ENCODE data around the gene FOXJ3. TPM values are rescaled to one million over a fixed set of nuclear protein-coding genes. Genes with fewer than 3 reads are reported as not detected.

Gene FOXJ3
- total and polyA plus RNA-seq, 10 donors, result 8.9 to 85.8 (median 57.3) TPM

GRCh38 chr1:42146626-42147320, 188.3 kb downstream of the FOXJ3 start:
- H3K9me3 ChIP-seq, result no peaks in the 10 kb centered on the region
- H3K36me3 ChIP-seq, result no peaks in the 10 kb centered on the region
- H3K4me1 ChIP-seq, result peaks cover 0 to 24% (median 8%) of the 10 kb centered on the region in 6 donors
- H3K27me3 ChIP-seq (replicated peaks in 1 of 7), result peaks cover 0 to 52% (median 4%) of the 10 kb centered on the region in 7 donors
- no peak overlapping the region for H3K4me3 ChIP-seq
- no peak overlapping the region for H3K27ac ChIP-seq
- TF ChIP-seq POLR2AphosphoS5 (IDR thresholded peaks at IDR 0.05) (no peak), CTCF (IDR thresholded peaks at IDR 0.05 in 8 of 11, conservative IDR thresholded peaks at IDR 0.05 in 3 of 11) (peak; percentile 60 to 92 (median 80))
- no peak for DNase-seq
- WGBS, 5 donors, result 23 to 46% (median 27%) methylated on average over 17 to 19 of the region's 19 CpGs
- intact Hi-C loops (cut with DNase I; ENCODE audit: low total_unique reads), result loop anchor here (10.0 kb wide), 1 partner anchor 572 kb away; no protein-coding TSS in a partner anchor

GRCh38 chr1:42145764-42146625, 189.0 kb downstream of the FOXJ3 start:
- H3K4me1 ChIP-seq, result peaks cover 0 to 24% (median 8%) of the 10 kb centered on the region in 6 donors
- WGBS, 5 donors, result 60 to 86% (median 73%) methylated on average over 34 to 41 of the region's 41 CpGs
- H3K9me3 ChIP-seq, result no peaks in the 10 kb centered on the region
- peaks cover 0 to 56% (median 4%) of the 10 kb centered on the region in 7 donors for H3K27me3 ChIP-seq (replicated peaks in 1 of 7)
- no peak for DNase-seq
- TF ChIP-seq POLR2A (IDR thresholded peaks at IDR 0.05) (no peak), CTCF (IDR thresholded peaks at IDR 0.05 in 8 of 11, conservative IDR thresholded peaks at IDR 0.05 in 3 of 11) (no peak), POLR2AphosphoS5 (IDR thresholded peaks at IDR 0.05) (no peak)
- H3K27ac ChIP-seq, result no peak overlapping the region
- H3K4me3 ChIP-seq, result no peak overlapping the region
- intact Hi-C loops (cut with DNase I; ENCODE audit: low total_unique reads), result loop anchor here (10.0 kb wide), 1 partner anchor 571 kb away; no protein-coding TSS in a partner anchor
- H3K36me3 ChIP-seq, result no peaks in the 10 kb centered on the region

- DNase-seq, result no peak
- H3K9me3 ChIP-seq, result no peaks in the 10 kb centered on the region
- H3K36me3 ChIP-seq, result no peaks in the 10 kb centered on the region
- H3K27me3 ChIP-seq (replicated peaks in 1 of 7), result peaks cover 0 to 56% (median 4%) of the 10 kb centered on the region in 7 donors
- peaks cover 0 to 24% (median 8%) of the 10 kb centered on the region in 6 donors for H3K4me1 ChIP-seq
- WGBS, 5 donors, result 27 to 37% (median 35%) methylated on average over 6 to 8 of the region's 8 CpGs
- TF ChIP-seq POLR2AphosphoS5 (IDR thresholded peaks at IDR 0.05) (no peak), POLR2A (IDR thresholded peaks at IDR 0.05) (no peak), CTCF (IDR thresholded peaks at IDR 0.05 in 8 of 11, conservative IDR thresholded peaks at IDR 0.05 in 3 of 11) (no peak)
- intact Hi-C loops (cut with DNase I; ENCODE audit: low total_unique reads), result loop anchor here (10.0 kb wide), 1 partner anchor 571 kb away; no protein-coding TSS in a partner anchor
- H3K4me3 ChIP-seq, result no peak overlapping the region
- H3K27ac ChIP-seq, result no peak overlapping the region
These were observed 189.7 kb downstream of the FOXJ3 start for GRCh38 chr1:42145389-42145716.

All from spleen (tissue), 11 donors.